LHCN-M2 (cell line): Measurements from ENCODE around the gene CTNNAL1. TPM values are rescaled to one million over a fixed set of nuclear protein-coding genes. Genes with fewer than 3 reads are reported as not detected.
"Not testable (repeated sequence)": the region's sequence is repeated elsewhere in the genome, so short reads cannot be mapped to it uniquely, and the experiment has no call there.

Source experiments
- DNase-seq: peaks from one replicate; pipeline ENCODE4 v3.0.0-alpha.2; 2012; ENCODE audit warnings: low read depth
- polyA plus RNA-seq: library from polyadenylated mRNA; unstranded; fragments of >200 nt; gene quantifications from one replicate; pipeline ENCODE4 v1.2.1, GENCODE V29; 2012; ENCODE audit warnings: missing spikeins
- total RNA-seq: library from RNA; depleted of rRNA; stranded (reverse); fragments of >200 nt; gene quantifications from 2 replicates; pipeline ENCODE4 v1.2.3, GENCODE V29; 2014; rRNA removed

CTNNAL1 gene
- total RNA-seq: 72.3 and 72.8 TPM in 2 replicates
- 24.3 TPM for polyA plus RNA-seq

- peak; percentile 81 for DNase-seq
Measured at GRCh38 chr9:109012876-109013678, at the start of gene CTNNAL1. Gene CTNNAL1, minus strand, starts transcription at chr9:109013499. Its CDS starts 57 bp downstream, at chr9:109013442.

DNA sequence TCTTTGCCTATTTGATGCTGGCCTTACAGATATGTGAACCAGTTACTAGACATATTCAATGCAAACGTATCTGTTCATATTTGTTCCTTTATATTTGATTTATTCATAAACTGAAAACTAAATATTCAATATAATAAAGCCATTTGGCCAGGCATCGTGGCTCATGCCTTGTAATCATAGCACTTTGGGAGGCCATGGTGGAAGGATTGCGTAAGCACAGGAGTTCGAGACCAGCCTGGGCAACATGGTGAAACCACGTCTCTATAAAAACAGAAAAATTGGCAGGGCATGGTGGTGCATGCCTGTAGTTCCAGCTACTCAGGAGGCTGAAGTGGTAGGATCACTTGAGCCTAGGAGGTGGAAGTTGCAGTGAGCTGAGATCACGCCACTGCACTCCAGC, 49.2 kb upstream of the CTNNAL1 start:
- no peak for DNase-seq

DNA sequence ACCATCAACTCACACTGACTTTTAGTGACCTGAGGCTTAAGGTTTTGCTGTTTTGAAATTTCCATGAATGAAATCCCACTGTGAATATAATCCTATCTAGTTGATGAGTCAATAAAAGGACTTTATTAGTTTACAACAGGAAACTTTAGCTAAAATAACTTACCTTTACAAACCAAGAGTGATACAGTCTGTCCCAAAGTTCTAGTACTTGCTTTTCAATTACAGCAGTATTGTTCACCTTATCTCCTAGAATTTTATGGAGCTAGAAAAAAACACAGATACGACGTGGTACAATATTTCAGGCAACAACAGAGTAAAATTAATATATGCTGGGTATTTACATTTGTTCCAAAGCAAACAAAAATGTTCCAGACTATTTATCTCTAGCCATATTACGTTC, 46.9 kb upstream of the CTNNAL1 start:
- no peak for DNase-seq

- not testable (repeated sequence) for DNase-seq
Measured at GRCh38 chr9:109053121-109053520, 39.8 kb upstream of the CTNNAL1 start.

DNA sequence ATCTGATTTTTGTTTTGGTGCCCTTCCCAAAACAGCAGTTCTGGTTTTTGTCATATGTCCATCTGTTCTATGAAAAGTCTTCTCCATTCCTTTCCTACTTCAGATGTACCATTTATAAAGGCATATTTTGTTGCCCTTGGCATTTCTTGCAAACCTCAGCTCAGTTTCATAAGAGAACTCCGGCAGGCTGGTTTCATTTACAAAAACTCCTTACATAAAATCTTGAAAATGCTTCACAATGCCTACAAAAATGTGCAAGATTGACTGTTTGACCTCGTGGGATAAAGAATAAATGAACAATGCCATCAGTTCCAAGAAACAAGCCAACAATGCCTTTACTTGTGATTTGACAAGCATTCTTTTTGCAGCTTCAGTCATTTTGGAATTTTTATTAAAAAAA, 39.1 kb upstream of the CTNNAL1 start:
- no peak for DNase-seq

- DNase-seq: no peak
Measured at GRCh38 chr9:109051733-109052132, 38.4 kb upstream of the CTNNAL1 start.

DNA sequence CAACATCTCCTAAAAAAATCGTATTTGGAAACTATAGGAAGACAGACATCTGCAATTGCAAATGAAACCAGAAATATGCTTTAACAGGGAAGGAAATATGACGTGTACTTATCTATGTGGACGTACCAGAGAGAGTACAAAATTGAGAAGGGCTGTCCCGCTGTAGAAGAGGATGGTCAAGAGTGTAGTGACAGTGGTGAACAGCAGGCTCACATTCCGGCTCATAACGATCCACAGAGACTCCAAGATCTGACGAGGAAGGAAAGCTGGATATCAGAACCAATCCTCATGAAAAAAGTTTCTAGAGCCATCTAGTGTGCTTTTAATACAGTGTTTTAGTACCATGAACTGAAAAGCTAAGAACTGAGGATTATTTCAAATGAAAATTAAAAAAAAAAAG, 37.1 kb upstream of the CTNNAL1 start:
- DNase-seq: no peak

DNA sequence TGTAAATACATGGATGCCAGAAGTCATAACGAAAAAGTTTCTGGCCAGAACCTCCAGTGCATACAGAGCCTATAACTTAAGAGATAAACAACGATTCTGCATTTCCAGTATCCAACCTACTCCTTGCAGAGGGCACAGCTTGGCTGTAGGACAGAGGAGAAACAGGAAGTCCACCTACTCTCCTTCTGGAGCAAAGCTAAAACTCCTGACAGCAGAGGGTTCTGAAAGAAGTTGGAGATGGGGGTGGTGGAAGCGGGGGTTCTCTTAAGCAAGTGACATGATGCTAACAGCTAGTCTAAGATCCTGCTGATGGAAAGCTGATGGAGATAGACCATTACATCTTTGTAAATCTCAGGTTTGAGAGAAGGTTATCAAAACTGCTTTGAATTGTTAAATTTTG, 35.5 kb upstream of the CTNNAL1 start:
- DNase-seq: no peak

- no peak for DNase-seq
Measured at GRCh38 chr9:109047259-109047658, 34.0 kb upstream of the CTNNAL1 start.

DNA sequence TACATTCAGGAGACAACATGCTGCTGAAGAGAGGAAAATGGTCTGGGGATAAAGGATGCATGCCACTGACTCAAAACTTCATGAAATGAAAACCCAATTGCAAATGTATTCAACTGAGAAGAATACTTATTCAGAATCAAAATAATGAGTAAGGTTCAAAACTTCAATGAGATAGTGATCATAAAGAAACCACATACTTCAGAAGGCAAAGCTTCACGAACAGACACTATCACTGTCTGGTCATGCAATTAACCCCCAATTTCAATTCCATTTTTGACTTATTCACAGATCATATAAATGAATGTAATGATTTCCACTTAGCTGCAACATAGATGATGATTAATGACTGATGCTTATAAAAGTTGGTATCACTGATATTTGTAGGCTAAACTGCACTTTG, 33.0 kb upstream of the CTNNAL1 start:
- DNase-seq: no peak

- DNase-seq: no peak
Measured at GRCh38 chr9:109043578-109043977, 30.3 kb upstream of the CTNNAL1 start.

GRCh38 chr9:109040571-109040970, 27.3 kb upstream of the CTNNAL1 start:
- DNase-seq: no peak

DNA sequence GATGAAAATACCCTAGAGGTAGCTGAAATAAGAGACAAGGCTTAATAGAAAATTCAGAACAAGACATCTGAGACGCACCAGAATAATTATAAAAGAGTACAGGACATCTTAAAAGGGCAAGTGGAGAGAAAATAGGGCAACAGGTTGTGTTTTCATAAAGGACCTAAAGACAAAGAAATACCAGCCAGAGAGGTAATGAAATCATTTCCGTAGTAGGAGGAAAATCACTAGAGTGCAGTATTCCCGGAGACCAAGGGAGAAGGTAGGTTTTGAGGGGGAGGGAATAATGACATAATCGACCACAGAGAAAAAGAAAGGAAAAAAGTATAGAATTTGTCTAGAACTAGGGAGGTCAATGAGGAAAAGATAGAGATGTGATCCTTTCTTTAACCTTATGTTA, 26.2 kb upstream of the CTNNAL1 start:
- DNase-seq: no peak

DNA sequence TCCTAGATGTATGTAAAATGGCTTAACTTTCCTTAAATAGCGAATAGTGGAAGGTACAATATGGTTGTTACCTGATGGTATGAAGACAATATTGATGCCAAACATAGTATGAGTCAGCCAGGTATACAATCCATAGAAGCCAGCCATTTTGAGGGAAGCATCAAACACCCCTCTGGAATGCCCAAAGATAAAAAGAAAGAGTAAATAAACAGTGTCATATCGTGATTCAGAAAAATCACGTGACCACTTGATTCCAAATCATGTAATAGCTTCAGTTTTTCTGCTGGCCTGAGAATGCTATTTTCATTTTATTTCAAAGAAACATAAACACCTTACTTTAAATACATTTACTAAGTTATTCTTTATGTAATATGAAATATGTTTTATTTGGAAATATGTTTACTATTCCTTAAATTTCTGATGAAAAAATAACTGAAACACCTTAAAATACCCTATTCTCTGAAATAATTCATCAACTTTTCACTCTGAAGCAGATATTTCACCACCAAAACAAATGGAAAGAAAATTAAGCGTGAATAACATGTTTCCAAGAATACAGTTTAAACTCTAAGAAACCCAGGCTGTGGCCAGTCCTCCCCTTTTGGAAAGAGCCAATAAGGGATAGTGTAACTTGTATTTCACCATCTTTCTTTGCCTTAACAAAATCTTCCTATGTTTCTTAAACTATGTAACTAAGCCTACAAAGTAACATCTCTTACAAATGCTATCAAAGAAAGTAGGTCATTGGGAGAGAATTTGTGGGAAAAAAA, 24.8 kb upstream of the CTNNAL1 start:
- DNase-seq: no peak

DNA sequence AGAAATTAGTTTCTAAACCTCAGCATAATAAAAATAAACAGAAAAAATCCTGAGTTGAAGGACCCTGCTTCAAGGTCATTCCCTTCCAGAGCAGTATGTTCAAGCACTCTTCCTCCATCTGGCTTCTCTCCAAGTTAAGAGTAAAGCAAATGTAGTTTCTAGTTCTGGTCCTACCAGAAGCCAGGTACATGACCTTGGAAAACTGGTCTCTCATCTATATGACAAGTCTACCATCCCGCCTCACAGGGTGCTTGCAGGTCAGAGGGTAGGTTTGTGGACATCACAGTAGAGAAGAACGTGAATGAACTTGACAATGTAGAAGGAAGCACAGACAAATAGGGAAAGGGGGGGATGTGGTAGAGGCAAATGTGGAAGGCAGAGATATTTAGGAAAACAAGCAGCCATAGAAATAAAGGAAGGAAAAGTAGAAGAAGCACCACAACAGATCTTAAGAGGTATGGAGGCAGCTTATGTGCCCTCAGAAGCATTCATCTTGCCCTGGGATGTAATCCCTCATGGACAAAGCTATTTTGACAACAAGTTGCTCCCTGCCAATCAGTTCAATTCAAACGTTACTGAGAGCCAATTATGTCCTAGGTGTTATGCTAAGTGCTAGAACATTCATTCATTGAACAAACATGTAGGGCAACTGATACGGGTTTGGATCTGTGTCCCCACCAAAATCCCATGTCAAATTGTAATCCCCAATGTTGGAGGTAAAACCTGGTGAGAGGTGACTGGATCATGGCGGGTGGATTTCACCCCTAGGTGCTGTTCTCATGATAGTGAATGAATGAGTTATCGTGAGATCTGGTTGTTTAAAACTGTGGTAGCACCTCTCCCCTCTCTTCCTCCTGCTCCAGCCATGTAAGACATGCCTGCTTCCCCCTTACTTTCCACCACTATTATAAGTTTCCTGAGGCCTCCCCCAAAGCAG, 23.7 kb upstream of the CTNNAL1 start:
- no peak for DNase-seq

DNA sequence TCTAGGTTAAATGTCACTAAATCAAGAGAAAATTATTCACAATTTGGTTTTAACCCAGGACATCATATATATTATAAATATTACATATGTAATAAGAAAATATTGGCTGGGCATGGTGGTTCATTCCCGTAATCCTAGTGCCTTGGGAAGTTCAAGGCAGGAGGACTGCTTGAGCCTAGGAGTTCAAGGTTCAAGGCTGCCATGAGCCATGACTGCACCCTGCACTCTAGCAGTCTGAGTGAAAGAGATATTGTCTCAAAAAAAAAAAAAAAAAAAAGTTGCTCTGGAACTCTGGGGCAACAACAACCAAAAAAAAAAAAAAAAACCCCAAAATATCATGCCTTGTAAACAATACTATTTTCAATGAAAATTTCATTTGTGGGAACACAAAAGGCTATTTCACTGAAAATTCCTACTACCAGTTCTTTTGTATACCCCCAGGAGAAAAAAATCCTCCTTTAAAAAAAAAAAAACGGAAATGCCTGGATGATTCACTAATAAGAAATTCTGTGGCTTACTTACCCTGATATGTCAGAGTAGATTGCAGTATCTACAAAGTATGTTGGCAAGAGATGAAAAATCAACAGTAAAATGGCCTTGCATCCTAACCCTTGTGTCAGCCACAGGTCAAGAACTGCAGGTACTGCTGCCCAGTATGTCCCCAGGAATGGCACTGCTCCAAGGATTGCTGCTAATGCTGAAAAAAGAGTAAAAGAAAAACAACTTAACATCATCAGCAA, 22.6 kb upstream of the CTNNAL1 start:
- DNase-seq: peak; percentile 84

GRCh38 chr9:109033941-109034700, 20.8 kb upstream of the CTNNAL1 start:
- DNase-seq: no peak

DNA sequence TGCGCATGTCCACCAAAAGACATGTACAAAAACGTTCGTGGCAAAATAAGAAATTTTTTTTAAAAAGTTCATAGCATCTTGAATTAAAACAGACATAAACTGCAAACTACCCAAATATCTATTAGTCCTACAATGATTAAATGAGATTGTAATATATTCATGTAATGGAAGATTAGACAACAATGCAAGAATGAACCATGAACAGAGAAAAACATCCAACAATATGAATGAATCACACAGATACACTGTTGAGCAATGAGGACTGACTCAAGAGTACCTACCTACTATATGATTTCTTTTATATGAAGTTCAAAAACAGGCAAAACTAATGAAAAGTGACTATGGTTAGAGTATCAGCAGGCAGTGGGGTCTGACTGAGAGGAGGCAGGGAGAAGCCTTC, 17.9 kb upstream of the CTNNAL1 start:
- DNase-seq: peak; percentile 20

DNA sequence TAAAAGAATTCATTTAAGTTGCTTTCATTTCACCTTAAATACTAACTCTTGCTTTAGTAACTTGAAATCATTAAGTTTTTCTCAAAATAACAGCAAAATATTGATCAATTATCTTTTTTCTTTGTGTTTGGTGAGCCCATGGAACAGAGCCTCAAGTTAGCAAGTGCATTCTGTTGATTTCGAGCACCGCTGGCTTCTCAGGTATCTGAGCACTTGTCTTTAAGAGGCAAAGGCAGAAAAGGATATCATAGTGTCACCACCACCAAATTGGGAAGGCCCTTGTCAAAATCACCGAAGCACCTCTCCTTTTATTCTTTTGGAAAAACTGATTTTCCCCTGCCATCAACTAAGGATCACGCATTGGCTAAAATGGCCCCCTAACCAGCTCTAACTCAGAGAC, 17.1 kb upstream of the CTNNAL1 start:
- no peak for DNase-seq

DNA sequence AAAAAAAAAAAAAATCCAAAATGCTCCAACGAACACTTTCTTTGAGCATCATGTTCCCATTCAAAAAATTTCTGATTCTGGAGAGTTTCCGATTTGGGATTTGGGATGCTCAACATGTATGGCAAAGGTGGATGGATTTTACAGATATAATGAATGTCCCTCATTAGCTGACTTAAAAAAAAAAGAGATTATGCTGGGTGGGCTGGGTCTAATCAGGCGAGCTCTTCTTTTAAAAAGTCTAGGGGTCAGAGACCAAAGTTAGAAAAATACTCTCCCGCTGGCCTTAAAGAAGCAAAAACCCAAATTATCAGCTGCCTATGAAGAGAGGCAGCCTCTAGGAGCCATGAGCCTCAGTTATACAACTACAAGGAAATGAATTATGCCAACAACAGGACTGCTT, 15.2 kb upstream of the CTNNAL1 start:
- no peak for DNase-seq
